Keratinocyte (primary cell): Measurements from ENCODE around the gene INA. TPM values are rescaled to one million over a fixed set of nuclear protein-coding genes. Genes with fewer than 3 reads are reported as not detected.

Source experiments
- DNase-seq: peaks from one replicate; pipeline ENCODE4 v3.0.0-alpha.2; 2011; ENCODE audit warnings: low read depth, missing footprints, low spot score
- FAIRE-seq: peaks from 2 replicates; lab custom pipeline; 2011; peaks lifted over from hg19 to GRCh38; lab: Jason Lieb, UNC
- H2AFZ ChIP-seq: 2 replicates; pipeline ENCODE4 v1.6.0; 2012; ENCODE audit warnings: low read length, control low read depth, inconsistent platforms; ENCODE audit not compliant: control insufficient read depth
- H3K27ac ChIP-seq: 2 replicates; pipeline ENCODE4 v1.5.1; 2011; ENCODE audit warnings: low read length; ENCODE audit not compliant: control insufficient read depth, insufficient read depth
- H3K27me3 ChIP-seq: 3 replicates; pipeline ENCODE4 v1.6.0; 2011; ENCODE audit warnings: low read length; ENCODE audit not compliant: control insufficient read depth, insufficient read depth; ENCODE audit errors: extremely low read depth
- H3K36me3 ChIP-seq, 2 experiments: 2 replicates in 1 of 2; 3 replicates in 1 of 2; pipeline ENCODE4 v1.5.1; 2011; ENCODE audit warnings: low read length in 2 of 2, mild to moderate bottlenecking in 1 of 2; ENCODE audit not compliant: control insufficient read depth in 2 of 2, insufficient read depth in 2 of 2; ENCODE audit errors: extremely low read depth in 1 of 2
- H3K4me1 ChIP-seq: 3 replicates; pipeline ENCODE4 v1.5.1; 2011; ENCODE audit warnings: low read length; ENCODE audit not compliant: control insufficient read depth, insufficient read depth; ENCODE audit errors: extremely low read depth
- H3K4me2 ChIP-seq: 3 replicates; pipeline ENCODE4 v1.6.0; 2011; ENCODE audit warnings: low read depth, low read length; ENCODE audit not compliant: control insufficient read depth, insufficient read depth; ENCODE audit errors: extremely low read depth
- H3K4me3 ChIP-seq, 3 experiments: fragments of 200-600 bp in 1 of 3; sonication (generic) in 1 of 3; 2 replicates in 2 of 3; 3 replicates in 1 of 3; pipeline ENCODE4 v1.5.1; 2011 to 2016; ENCODE audit warnings: low read length in 3 of 3, mild to moderate bottlenecking in 3 of 3, control low read depth in 2 of 3, inconsistent platforms in 1 of 3, low read depth in 1 of 3, mixed read lengths in 1 of 3, mixed run types in 1 of 3, moderate library complexity in 1 of 3; ENCODE audit not compliant: control insufficient read depth in 2 of 3, insufficient read depth in 2 of 3; ENCODE audit errors: extremely low read depth in 1 of 3
- H3K79me2 ChIP-seq: 2 replicates; pipeline ENCODE4 v1.6.0; 2012; ENCODE audit warnings: low read length; ENCODE audit not compliant: control insufficient read depth, insufficient read depth
- H3K9ac ChIP-seq: 3 replicates; pipeline ENCODE4 v1.6.0; 2011; ENCODE audit warnings: low read length; ENCODE audit not compliant: control insufficient read depth, insufficient read depth; ENCODE audit errors: extremely low read depth
- H3K9me1 ChIP-seq: 3 replicates; pipeline ENCODE4 v1.6.0; 2011; ENCODE audit warnings: low read length; ENCODE audit not compliant: control insufficient read depth, insufficient read depth; ENCODE audit errors: extremely low read depth
- H3K9me3 ChIP-seq: 2 replicates; pipeline ENCODE4 v1.5.1; 2012; ENCODE audit warnings: low read depth, low read length; ENCODE audit not compliant: control insufficient read depth
- H4K20me1 ChIP-seq: 3 replicates; pipeline ENCODE4 v1.6.0; 2011; ENCODE audit warnings: low read length; ENCODE audit not compliant: control insufficient read depth, insufficient read depth; ENCODE audit errors: extremely low read depth
- CTCF ChIP-seq, 3 experiments: IDR thresholded peaks in 1 of 3; conservative IDR thresholded peaks in 1 of 3; optimal IDR thresholded peaks in 1 of 3; 2 replicates in 2 of 3; 3 replicates in 1 of 3; pipeline versions ENCODE3 to v1.5.1; 2011; ENCODE audit warnings: low read length in 3 of 3, mild to moderate bottlenecking in 3 of 3, moderate library complexity in 2 of 3, control low read depth in 1 of 3, inconsistent platforms in 1 of 3; ENCODE audit not compliant: insufficient read depth in 2 of 3; ENCODE audit errors: extremely low read depth in 1 of 3
- EZH2 ChIP-seq: IDR thresholded peaks from one replicate; pipeline ENCODE4 v1.6.1; 2012; ENCODE audit warnings: inconsistent platforms, mild to moderate bottlenecking, low read length, moderate library complexity
- dilution Hi-C: fragments of 300-500 bp; cut with MboI; formaldehyde crosslinking; loops from one replicate; pipeline ENCODE4 v1.7.0; 2020; ENCODE audit warnings: low sequenced_read_pairs; ENCODE audit not compliant: extremely low pct_ligation_motif_present
- polyA plus RNA-seq, 5 experiments: library from polyadenylated mRNA; depleted of rRNA in 3 of 5; stranded (reverse) in 3 of 5; stranded (forward) in 1 of 5; unstranded in 1 of 5; fragments of >200 nt; gene quantifications; 1 replicate in 1 of 5; 2 replicates in 3 of 5; 3 replicates in 1 of 5; pipeline versions ENCODE4 v1.2.1 to v1.2.3, GENCODE V29; 2011 to 2012; ENCODE audit warnings: missing spikeins in 2 of 5, low read depth in 1 of 5, low replicate concordance in 1 of 5

The INA gene
- polyA plus RNA-seq, 1 donor (not counting 4 experiments of a cell fraction or from before 2014, with no cell fraction given): 4.6 TPM

- Histone ChIP-seq H3K9me1 (no peaks in the 10 kb centered on the region), H4K20me1 (no peaks in the 10 kb centered on the region), H3K4me1 (no peaks in the 10 kb centered on the region), H3K27ac (no peak overlapping the region), H3K4me2 (no peak overlapping the region), H3K79me2 (no peaks in the 10 kb centered on the region), H3K4me3 (no peak overlapping the region), H3K27me3 (no peaks in the 10 kb centered on the region), H3K9ac (no peak overlapping the region), H2AFZ (no peak overlapping the region), H3K9me3 (no peaks in the 10 kb centered on the region), H3K36me3 (peaks cover 0 to 10% of the 10 kb centered on the region in 2 experiments)
- FAIRE-seq: no peak
- dilution Hi-C loops: no loop called here
- no peak for DNase-seq
- TF ChIP-seq CTCF (optimal IDR thresholded peaks at IDR 0.05 in 1 of 3, IDR thresholded peaks at IDR 0.05 in 1 of 3, conservative IDR thresholded peaks at IDR 0.05 in 1 of 3; ENCODE audit: extremely low read depth in 1 of 3, insufficient read depth in 2 of 3, low read length in 3 of 3) (peak in 1 of 3 experiments; percentile 47), EZH2 (no peak)
These were observed 57.1 kb downstream of the INA start for GRCh38 chr10:103333934-103334520.

- dilution Hi-C loops: no loop called here
- H4K20me1 ChIP-seq: no peaks in the 10 kb centered on the region
- no peak overlapping the region for H3K4me2 ChIP-seq
- no peak overlapping the region for H3K4me3 ChIP-seq
- H3K27ac ChIP-seq: no peak overlapping the region
- H3K79me2 ChIP-seq: no peaks in the 10 kb centered on the region
- no peaks in the 10 kb centered on the region for H3K27me3 ChIP-seq
- no peak for FAIRE-seq
- H3K9me1 ChIP-seq: no peaks in the 10 kb centered on the region
- no peaks in the 10 kb centered on the region for H3K4me1 ChIP-seq
- no peaks in the 10 kb centered on the region for H3K9me3 ChIP-seq
- DNase-seq: no peak
- TF ChIP-seq CTCF (optimal IDR thresholded peaks at IDR 0.05 in 1 of 3, IDR thresholded peaks at IDR 0.05 in 1 of 3, conservative IDR thresholded peaks at IDR 0.05 in 1 of 3; ENCODE audit: extremely low read depth in 1 of 3, insufficient read depth in 2 of 3, low read length in 3 of 3): no peak
- TF ChIP-seq EZH2: no peak
- no peak overlapping the region for H2AFZ ChIP-seq
- peaks cover 0 to 12% of the 10 kb centered on the region in 2 experiments for H3K36me3 ChIP-seq
- no peak overlapping the region for H3K9ac ChIP-seq
These were observed 57.6 kb downstream of the INA start for GRCh38 chr10:103334567-103334966.
